IMR-90 (cell line): Measurements from ENCODE around the gene RNU6-9. TPM values are rescaled to one million over a fixed set of nuclear protein-coding genes. Genes with fewer than 3 reads are reported as not detected.

Experiments
- ATAC-seq: fragments of 200-7000 bp; cut with Tn5 transposase; 2 replicates; pipeline ENCODE4 v1.9.1; 2020; ENCODE audit warnings: low read depth, mild to moderate bottlenecking, moderate library complexity
- BruUV-seq: library from RNA; stranded (reverse); fragments of 400-500 nt; replicated peaks from 2 replicates; lab custom pipeline; 2021; lab: Mats Ljungman, UMichigan
- CTCF ChIA-PET: fragments of 300-600 bp; formaldehyde crosslinking; extraction: SDS; loops from one replicate; lab custom pipeline; 2021; ENCODE audit warnings: antibody characterized with exemption; lab: Yijun Ruan, JAX
- POLR2A ChIA-PET: fragments of 300-600 bp; sonication (Branson Sonifier 250); formaldehyde crosslinking; loops from one replicate; lab custom pipeline; 2022; ENCODE audit warnings: antibody characterized with exemption; ENCODE audit not compliant: unreplicated experiment; lab: Charles Lee
- DNase-seq: peaks from one replicate; pipeline ENCODE4 v3.0.0; 2013
- H2AFZ ChIP-seq: replicated peaks from 2 replicates; pipeline ENCODE3; 2013; ENCODE audit warnings: low read length, mild to moderate bottlenecking; ENCODE audit not compliant: poor library complexity
- H2AK5ac ChIP-seq: 2 replicates; pipeline ENCODE4 v1.6.1; 2013; ENCODE audit warnings: low read depth, low read length, inconsistent platforms
- H2AK9ac ChIP-seq: replicated peaks from 2 replicates; pipeline ENCODE3; 2013; ENCODE audit warnings: mild to moderate bottlenecking, low read depth, low read length, moderate library complexity; ENCODE audit not compliant: poor library complexity
- H2BK120ac ChIP-seq: 2 replicates; pipeline ENCODE4 v1.6.1; 2013; ENCODE audit warnings: low read depth, low read length, inconsistent platforms
- H2BK15ac ChIP-seq: 3 replicates; pipeline ENCODE4 v1.6.1; 2013; ENCODE audit warnings: low read depth, low read length, inconsistent platforms
- H2BK20ac ChIP-seq: 2 replicates; pipeline ENCODE4 v1.6.1; 2013; ENCODE audit warnings: low read depth, mild to moderate bottlenecking, inconsistent platforms, low read length, moderate library complexity
- H2BK5ac ChIP-seq: 2 replicates; pipeline ENCODE4 v1.6.1; 2013; ENCODE audit warnings: mild to moderate bottlenecking, low read depth, low read length, inconsistent platforms; ENCODE audit not compliant: poor library complexity, severe bottlenecking
- H3K14ac ChIP-seq: replicated peaks from 2 replicates; pipeline ENCODE4 v1.6.1; 2013; ENCODE audit warnings: low read depth, low read length, inconsistent platforms
- H3K18ac ChIP-seq: 2 replicates; pipeline ENCODE4 v1.6.1; 2013; ENCODE audit warnings: low read depth, low read length, control low read depth
- H3K23ac ChIP-seq: 2 replicates; pipeline ENCODE4 v1.6.1; 2013; ENCODE audit warnings: low read depth, low read length, inconsistent platforms
- H3K27ac ChIP-seq: 2 replicates; pipeline ENCODE4 v1.5.1; 2013; ENCODE audit warnings: mild to moderate bottlenecking, control low read depth, low read length; ENCODE audit not compliant: insufficient read depth
- H3K27me3 ChIP-seq: 2 replicates; pipeline ENCODE4 v1.6.1; 2013; ENCODE audit warnings: low read length; ENCODE audit not compliant: control insufficient read depth, insufficient read depth
- H3K36me3 ChIP-seq: 2 replicates; pipeline ENCODE4 v1.6.1; 2013; ENCODE audit warnings: low read length, mixed read lengths; ENCODE audit not compliant: control insufficient read depth, insufficient read depth
- H3K4ac ChIP-seq: 2 replicates; pipeline ENCODE4 v1.6.1; 2013; ENCODE audit warnings: low read depth, low read length, inconsistent platforms
- H3K4me1 ChIP-seq: 2 replicates; pipeline ENCODE4 v1.6.1; 2013; ENCODE audit warnings: low read length, mixed read lengths; ENCODE audit not compliant: control insufficient read depth, insufficient read depth
- H3K4me2 ChIP-seq: 2 replicates; pipeline ENCODE4 v1.6.1; 2013; ENCODE audit warnings: low read depth, mild to moderate bottlenecking, control low read depth, low read length, moderate library complexity
- H3K4me3 ChIP-seq: 2 replicates; pipeline ENCODE4 v1.5.1; 2013; ENCODE audit warnings: low read depth, mild to moderate bottlenecking, control low read depth, low read length, moderate library complexity; ENCODE audit not compliant: insufficient read depth
- H3K56ac ChIP-seq: 2 replicates; pipeline ENCODE4 v1.6.1; 2013; ENCODE audit warnings: low read length, inconsistent platforms; ENCODE audit not compliant: insufficient read depth; ENCODE audit errors: extremely low read depth
- H3K79me1 ChIP-seq, 2 experiments: 2 replicates each; pipeline ENCODE4 v1.6.1; 2013; ENCODE audit warnings: low read length in 2 of 2, inconsistent platforms in 1 of 2, low read depth in 1 of 2
- H3K9ac ChIP-seq: 2 replicates; pipeline ENCODE4 v1.6.1; 2013; ENCODE audit warnings: low read depth, low read length, control low read depth
- H3K9me1 ChIP-seq: 2 replicates; pipeline ENCODE4 v1.6.1; 2013; ENCODE audit warnings: low read length, inconsistent platforms; ENCODE audit not compliant: insufficient read depth
- H3K9me3 ChIP-seq: 2 replicates; pipeline ENCODE4 v1.6.1; 2013; ENCODE audit warnings: low read length; ENCODE audit not compliant: control insufficient read depth, insufficient read depth
- H4K20me1 ChIP-seq: 2 replicates; pipeline ENCODE4 v1.6.1; 2013; ENCODE audit warnings: low read length, inconsistent platforms; ENCODE audit not compliant: insufficient read depth
- H4K5ac ChIP-seq: 2 replicates; pipeline ENCODE4 v1.6.1; 2013; ENCODE audit warnings: mild to moderate bottlenecking, low read depth, low read length, control low read depth
- H4K8ac ChIP-seq, 2 experiments: 2 replicates each; pipeline ENCODE4 v1.6.1; 2013; ENCODE audit warnings: low read depth in 2 of 2, low read length in 2 of 2, control low read depth in 1 of 2, inconsistent platforms in 1 of 2
- H4K91ac ChIP-seq: 2 replicates; pipeline ENCODE4 v1.6.1; 2013; ENCODE audit warnings: low read depth, low read length, inconsistent platforms; ENCODE audit not compliant: insufficient read depth
- BHLHE40 ChIP-seq: fragments of 150-350 bp; IDR thresholded peaks from 2 replicates; pipeline ENCODE4 v1.6.1; 2016; ENCODE audit warnings: mild to moderate bottlenecking, low read depth, low read length
- MAZ ChIP-seq: IDR thresholded peaks from 2 replicates; pipeline ENCODE4 v1.6.1; 2012; ENCODE audit warnings: low read depth, mild to moderate bottlenecking, low read length, improper control_type of control experiment, moderate library complexity, borderline replicate concordance
- WGBS, 2 experiments: methylation state at CpG; one replicate each; pipeline versions ENCODE4 v1.1.5 to v1.1.7; 2013; ENCODE audit warnings: missing lambda C conversion rate in 2 of 2; ENCODE audit not compliant: insufficient read length in 1 of 2; ENCODE audit errors: extremely low coverage in 2 of 2; 5-methylcytosine and 5-hydroxymethylcytosine counted together
- dilution Hi-C: fragments of 300-500 bp; cut with HindIII; formaldehyde crosslinking; loops from one replicate; pipeline ENCODE4 v1.14.3; 2018; ENCODE audit warnings: low sequenced_read_pairs; ENCODE audit not compliant: unreplicated experiment
- in situ Hi-C: fragments of 300-500 bp; cut with MboI; formaldehyde crosslinking; loops from 3 replicates; pipeline ENCODE4 v1.14.3; 2019; ENCODE audit warnings: low sequenced_read_pairs, inconsistent platforms, mixed read lengths
- intact Hi-C: fragments of 100-400 bp; cut with micrococcal nuclease; formaldehyde crosslinking; loops from 2 replicates; pipeline ENCODE4 v1.10.0; 2022
- polyA plus RNA-seq, 3 experiments: library from polyadenylated mRNA; depleted of rRNA; stranded (reverse); fragments of >200 nt; gene quantifications; 2 replicates each; pipeline ENCODE4 v1.2.3, GENCODE V29; 2012; ENCODE audit warnings: low replicate concordance in 1 of 3
- total RNA-seq: library from RNA; depleted of rRNA; stranded (reverse); fragments of >200 nt; gene quantifications from 2 replicates; pipeline ENCODE4 v1.2.3, GENCODE V29; 2012

Gene RNU6-9
- total and polyA plus RNA-seq, 2 of the 4 experiments (the other 2 are of a cell fraction): not detected

DNA sequence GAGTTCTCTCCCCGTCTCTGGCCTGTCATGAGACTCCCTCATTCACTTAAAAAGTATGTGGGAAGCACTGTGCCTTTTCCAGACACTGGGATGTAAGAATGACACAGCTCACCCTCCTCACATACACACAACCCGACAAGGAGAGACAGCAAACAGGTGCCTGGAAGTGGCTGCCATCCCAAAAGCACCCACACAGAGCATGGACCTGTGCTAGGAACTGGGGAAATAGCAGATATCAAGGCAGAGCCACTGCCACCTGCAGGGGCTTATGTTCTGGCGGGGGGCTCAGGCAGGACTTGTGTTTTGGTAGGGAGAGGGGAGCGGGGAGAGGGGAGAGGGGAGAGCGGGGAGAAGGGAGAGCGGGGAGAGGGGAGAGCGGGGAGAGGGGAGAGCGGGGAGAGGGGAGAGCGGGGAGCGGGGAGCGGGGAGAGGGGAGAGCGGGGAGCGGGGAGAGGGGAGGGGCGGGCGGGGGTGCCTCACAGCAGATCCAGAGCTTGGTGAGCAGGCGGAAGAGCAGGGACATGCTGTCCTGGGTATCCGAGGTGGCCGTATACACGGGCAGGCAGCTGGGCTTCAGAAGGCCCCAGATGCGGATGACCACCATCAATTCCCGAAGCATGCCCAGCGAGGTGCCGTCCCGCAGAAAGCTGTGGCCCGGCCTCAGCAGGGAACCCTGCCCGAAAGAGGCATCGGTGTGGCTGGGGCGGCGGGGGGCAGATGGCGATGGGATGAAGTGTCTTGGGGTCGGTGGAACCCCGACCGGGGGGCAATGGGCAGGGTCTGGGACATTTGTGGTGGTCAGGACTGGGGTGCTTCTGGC lies 21.6 kb upstream of the RNU6-9 start:
- H3K9ac ChIP-seq: no peak overlapping the region
- H3K23ac ChIP-seq: peak overlapping the region; percentile 71; the same call in 1 of the 2 replicates
- intact Hi-C loops: no loop called here
- H3K18ac ChIP-seq: no peak overlapping the region
- no peaks in the 10 kb centered on the region; the same call in 1 of the 2 replicates for H3K9me1 ChIP-seq
- H4K20me1 ChIP-seq: peaks cover 20% of the 10 kb centered on the region
- 0 out of 4 replicates have a peak overlapping the region, but pooled peaks of 1 of the 2 experiments have one; percentile 25 for H4K8ac ChIP-seq
- no peak overlapping the region; the same call in 1 of the 2 replicates for H3K14ac ChIP-seq
- H3K4me1 ChIP-seq: peaks cover 22% of the 10 kb centered on the region
- no peak overlapping the region for H2BK15ac ChIP-seq
- H3K4me3 ChIP-seq: no peak overlapping the region
- H3K4ac ChIP-seq: peak overlapping the region; percentile 27; the same call in 1 of the 2 replicates
- H3K36me3 ChIP-seq: peaks cover 39% of the 10 kb centered on the region
- H3K79me1 ChIP-seq: peaks cover 7 to 22% of the 10 kb centered on the region in 2 experiments; a peak in 2 of 4 replicates
- peak overlapping the region; percentile 43 for H2AFZ ChIP-seq
- ATAC-seq (no peak), DNase-seq (peak; percentile 31)
- TF ChIP-seq MAZ (0 out of 2 replicates have a peak, but pooled peaks have one; percentile 8), BHLHE40 (no peak)
- no peak overlapping the region for H4K91ac ChIP-seq
- H3K4me2 ChIP-seq: no peak overlapping the region
- no TSS peak for BruUV-seq
- in situ Hi-C loops: no loop called here
- ChIA-PET CTCF (no interaction called here), POLR2A (no interaction called here)
- no peak overlapping the region for H2BK5ac ChIP-seq
- H3K9me3 ChIP-seq: no peaks in the 10 kb centered on the region
- peak overlapping the region; percentile 17; the same call in 1 of the 2 replicates for H2AK5ac ChIP-seq
- H4K5ac ChIP-seq: no peak overlapping the region
- no peaks in the 10 kb centered on the region for H3K27me3 ChIP-seq
- H2BK20ac ChIP-seq: no peak overlapping the region
- dilution Hi-C loops: no loop called here
- no peak overlapping the region for H3K56ac ChIP-seq
- H2AK9ac ChIP-seq: peak overlapping the region; percentile 42
- H2BK120ac ChIP-seq: no peak overlapping the region
- no peak overlapping the region for H3K27ac ChIP-seq
- WGBS, 2 experiments: 60% methylated on average over 1 of the region's 33 CpGs; no CpG with 5 or more reads in 1 of the 2 experiments
